ENCODE measurements around the gene AFF2. TPM values are rescaled to one million over a fixed set of nuclear protein-coding genes. Genes with fewer than 3 reads are reported as not detected.

AFF2 gene
- total RNA-seq, 1 donor from 2014 or later, result 10.9 TPM

DNA sequence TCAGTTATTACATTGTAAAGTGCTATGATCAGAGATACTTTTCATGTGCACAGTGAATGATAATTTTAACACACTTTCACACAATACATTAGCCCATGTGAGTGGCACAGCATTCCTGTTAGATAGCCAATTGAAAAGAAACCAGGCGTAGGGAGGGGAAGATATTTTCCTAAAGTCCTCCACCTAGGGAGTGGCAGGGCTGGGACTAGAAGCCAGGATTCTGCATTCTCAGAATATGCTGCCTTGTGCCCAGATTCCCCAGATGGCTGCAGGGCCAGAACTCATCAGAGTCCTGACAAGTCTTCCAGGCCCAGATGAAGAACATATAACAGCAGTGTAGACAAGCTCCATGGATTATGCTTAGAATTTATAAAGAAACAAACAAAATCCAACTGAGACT is 350.2 kb downstream of the AFF2 start:
- no peak for ATAC-seq
- Histone ChIP-seq H3K4me3 (no peak overlapping the region), H3K9me3 (no peaks in the 10 kb centered on the region), H3K36me3 (no peaks in the 10 kb centered on the region), H3K27me3 (ENCODE audit: low read depth) (no peaks in the 10 kb centered on the region), H3K27ac (no peak overlapping the region), H3K4me1 (no peaks in the 10 kb centered on the region)
- intact Hi-C loops (cut with DNase I), result no loop called here
- no peak for DNase-seq
- TF ChIP-seq, protein P1, sequence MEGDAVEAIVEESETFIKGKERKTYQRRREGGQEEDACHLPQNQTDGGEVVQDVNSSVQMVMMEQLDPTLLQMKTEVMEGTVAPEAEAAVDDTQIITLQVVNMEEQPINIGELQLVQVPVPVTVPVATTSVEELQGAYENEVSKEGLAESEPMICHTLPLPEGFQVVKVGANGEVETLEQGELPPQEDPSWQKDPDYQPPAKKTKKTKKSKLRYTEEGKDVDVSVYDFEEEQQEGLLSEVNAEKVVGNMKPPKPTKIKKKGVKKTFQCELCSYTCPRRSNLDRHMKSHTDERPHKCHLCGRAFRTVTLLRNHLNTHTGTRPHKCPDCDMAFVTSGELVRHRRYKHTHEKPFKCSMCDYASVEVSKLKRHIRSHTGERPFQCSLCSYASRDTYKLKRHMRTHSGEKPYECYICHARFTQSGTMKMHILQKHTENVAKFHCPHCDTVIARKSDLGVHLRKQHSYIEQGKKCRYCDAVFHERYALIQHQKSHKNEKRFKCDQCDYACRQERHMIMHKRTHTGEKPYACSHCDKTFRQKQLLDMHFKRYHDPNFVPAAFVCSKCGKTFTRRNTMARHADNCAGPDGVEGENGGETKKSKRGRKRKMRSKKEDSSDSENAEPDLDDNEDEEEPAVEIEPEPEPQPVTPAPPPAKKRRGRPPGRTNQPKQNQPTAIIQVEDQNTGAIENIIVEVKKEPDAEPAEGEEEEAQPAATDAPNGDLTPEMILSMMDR (IDR thresholded peaks at IDR 0.05), result no peak

DNA sequence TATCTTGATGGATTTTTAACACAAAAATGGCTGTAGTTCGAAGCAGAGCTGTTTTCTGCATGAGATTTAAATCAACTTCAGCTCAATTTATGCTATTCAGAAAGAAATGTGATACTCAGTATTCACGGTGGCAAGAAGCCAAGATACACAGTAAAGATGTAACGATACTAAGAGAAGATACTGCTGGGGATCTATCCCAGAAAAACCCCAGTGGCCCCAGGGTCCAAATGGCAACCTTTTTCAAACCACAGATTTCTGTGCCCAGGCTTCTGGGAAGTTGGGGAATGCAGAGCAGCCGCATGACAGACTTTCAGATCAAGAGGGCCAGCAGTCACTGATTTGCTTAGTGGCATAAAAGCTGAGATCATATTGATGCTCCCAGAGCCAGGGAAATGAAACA is 353.9 kb downstream of the AFF2 start:
- DNase-seq, result no peak
- no peak overlapping the region for H3K27ac ChIP-seq
- H3K4me3 ChIP-seq, result no peak overlapping the region
- no peaks in the 10 kb centered on the region for H3K27me3 ChIP-seq (ENCODE audit: low read depth)
- H3K9me3 ChIP-seq, result no peaks in the 10 kb centered on the region
- TF ChIP-seq, protein P1 (IDR thresholded peaks at IDR 0.05), result no peak
- no peaks in the 10 kb centered on the region for H3K36me3 ChIP-seq
- intact Hi-C loops (cut with DNase I), result no loop called here
- no peaks in the 10 kb centered on the region for H3K4me1 ChIP-seq
- ATAC-seq, result no peak

DNA sequence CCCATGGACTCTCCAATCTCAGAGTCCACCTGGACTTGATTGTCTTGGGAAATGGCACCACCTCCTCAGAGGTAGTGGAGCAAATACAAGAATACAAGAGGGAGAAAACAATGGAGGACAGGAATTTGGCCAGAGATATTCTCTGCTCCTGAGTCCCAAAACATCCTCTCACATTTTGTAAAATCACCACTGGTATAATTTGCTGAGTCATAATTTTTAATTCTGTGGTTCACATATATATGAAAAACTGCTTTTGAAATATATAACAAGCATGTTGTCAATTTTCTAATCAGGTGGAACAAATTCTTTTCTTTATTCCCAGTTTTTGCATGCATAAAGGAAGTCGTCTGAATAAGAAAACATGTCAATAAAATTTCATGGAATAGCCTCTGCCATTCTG is 356.1 kb downstream of the AFF2 start:
- Histone ChIP-seq H3K4me3 (no peak overlapping the region), H3K27ac (no peak overlapping the region), H3K27me3 (ENCODE audit: low read depth) (no peaks in the 10 kb centered on the region), H3K36me3 (no peaks in the 10 kb centered on the region), H3K9me3 (no peaks in the 10 kb centered on the region), H3K4me1 (no peaks in the 10 kb centered on the region)
- DNase-seq (no peak), ATAC-seq (no peak)
- TF ChIP-seq, protein P1 (IDR thresholded peaks at IDR 0.05), result no peak
- intact Hi-C loops (cut with DNase I), result no loop called here

DNA sequence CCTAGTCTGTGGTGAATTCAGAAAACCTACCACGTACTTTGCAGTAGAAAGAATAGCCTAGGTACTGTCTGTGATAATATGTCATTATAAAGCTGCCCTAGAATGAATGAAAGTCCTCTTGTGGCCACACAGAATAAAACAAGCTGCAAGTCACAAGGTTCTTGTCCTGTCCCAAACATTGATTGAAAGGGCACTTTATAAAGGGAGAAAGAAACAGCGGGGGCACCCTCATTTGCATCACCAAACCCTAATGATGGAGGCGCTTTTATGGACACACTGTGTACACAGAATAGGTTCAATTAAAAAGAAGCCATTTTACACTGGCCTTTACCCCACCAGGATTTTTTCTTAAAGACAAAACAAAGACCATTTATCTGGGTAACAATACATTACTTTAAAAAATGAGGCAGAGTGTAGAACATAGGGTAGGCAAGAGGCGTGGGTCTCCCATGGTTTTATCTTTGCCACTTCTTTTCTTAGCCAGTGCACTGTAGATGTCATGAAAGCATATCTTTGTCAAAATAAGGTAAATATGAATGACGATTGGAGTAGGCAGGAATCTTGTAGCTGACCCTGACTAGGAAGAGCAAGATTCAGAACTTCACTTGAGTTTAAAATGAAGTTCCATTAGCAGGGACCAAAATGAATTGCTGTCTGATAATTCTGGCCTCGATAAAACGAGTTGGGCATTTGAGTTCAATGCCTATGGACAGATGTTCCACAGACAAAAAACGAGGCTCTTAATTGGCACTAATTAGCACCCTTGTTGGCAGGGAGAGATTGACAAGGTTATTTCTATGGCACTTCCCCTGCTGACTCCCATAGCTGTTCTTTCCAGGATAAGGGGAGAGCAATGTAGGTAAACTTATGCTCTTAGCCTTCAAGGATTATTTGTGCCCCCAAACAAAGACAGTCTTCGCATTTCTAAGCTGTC is 365.1 kb downstream of the AFF2 start:
- H3K9me3 ChIP-seq, result no peaks in the 10 kb centered on the region
- H3K27ac ChIP-seq, result no peak overlapping the region
- TF ChIP-seq, protein P1 (IDR thresholded peaks at IDR 0.05), result no peak
- no peaks in the 10 kb centered on the region for H3K27me3 ChIP-seq (ENCODE audit: low read depth)
- ATAC-seq, result no peak
- H3K4me1 ChIP-seq, result no peaks in the 10 kb centered on the region
- DNase-seq, result no peak
- H3K36me3 ChIP-seq, result no peaks in the 10 kb centered on the region
- no peak overlapping the region for H3K4me3 ChIP-seq
- intact Hi-C loops (cut with DNase I), result no loop called here

DNA sequence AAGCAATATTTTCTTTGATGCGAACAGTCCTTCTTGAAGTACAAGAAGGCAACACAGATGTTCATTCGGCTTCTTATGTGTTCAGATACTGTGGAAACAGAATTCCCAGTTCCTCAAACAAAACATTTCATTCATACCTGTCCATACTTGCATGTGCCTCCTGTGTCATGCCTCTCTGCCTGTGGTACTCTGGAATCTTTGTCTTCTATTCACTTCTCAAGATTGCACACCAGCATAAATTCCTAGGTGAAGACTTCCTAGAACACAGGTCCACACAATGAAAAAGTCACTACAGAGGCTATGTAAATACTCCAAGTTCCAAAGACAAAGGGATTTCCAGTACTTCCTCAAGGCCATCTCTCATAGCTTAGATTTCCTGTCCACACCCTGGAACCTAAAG is 367.2 kb downstream of the AFF2 start:
- intact Hi-C loops (cut with DNase I), result no loop called here
- H3K4me3 ChIP-seq, result no peak overlapping the region
- H3K4me1 ChIP-seq, result no peaks in the 10 kb centered on the region
- H3K27ac ChIP-seq, result no peak overlapping the region
- TF ChIP-seq, protein P1 (IDR thresholded peaks at IDR 0.05), result no peak
- no peaks in the 10 kb centered on the region for H3K27me3 ChIP-seq (ENCODE audit: low read depth)
- DNase-seq (no peak), ATAC-seq (no peak)
- H3K9me3 ChIP-seq, result no peaks in the 10 kb centered on the region
- no peaks in the 10 kb centered on the region for H3K36me3 ChIP-seq
